GM18505 (cell line): ENCODE data around the gene SLC35D1.
A peak's percentile ranks its signal among the peaks of the same experiment; 100 is the strongest.

Experiments
- ATAC-seq: cut with Tn5 transposase; IDR thresholded peaks from one replicate; pipeline ENCODE4 v1.9.1; 2021; ENCODE audit not compliant: unreplicated experiment
- POLR2A ChIP-seq: IDR thresholded peaks from 4 replicates; pipeline ENCODE4 v1.6.1; 2011; ENCODE audit warnings: borderline replicate concordance; ENCODE audit not compliant: insufficient read depth, insufficient read length; ENCODE audit errors: extremely low read depth

SLC35D1 gene

DNA sequence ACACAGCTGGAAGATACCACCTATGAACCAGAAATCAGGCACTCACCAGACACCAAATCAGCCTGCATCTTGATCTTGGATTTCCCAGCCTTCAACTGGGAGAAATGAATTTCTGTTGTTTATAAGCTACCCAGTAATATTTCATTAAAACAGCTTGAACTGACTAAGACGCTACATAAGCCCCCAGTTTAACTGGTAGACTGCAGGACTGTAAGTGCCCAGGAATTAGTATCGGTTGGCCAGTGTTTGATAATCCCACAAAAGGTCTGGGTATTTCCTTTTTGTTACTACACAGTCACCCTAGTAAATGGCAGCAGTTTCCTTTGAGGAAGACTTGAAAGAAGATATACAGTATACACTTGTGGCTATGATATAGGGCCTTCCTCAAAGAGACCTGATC is 7.3 kb upstream of the SLC35D1 start:
- ATAC-seq = no peak
- no peak for TF ChIP-seq POLR2A

DNA sequence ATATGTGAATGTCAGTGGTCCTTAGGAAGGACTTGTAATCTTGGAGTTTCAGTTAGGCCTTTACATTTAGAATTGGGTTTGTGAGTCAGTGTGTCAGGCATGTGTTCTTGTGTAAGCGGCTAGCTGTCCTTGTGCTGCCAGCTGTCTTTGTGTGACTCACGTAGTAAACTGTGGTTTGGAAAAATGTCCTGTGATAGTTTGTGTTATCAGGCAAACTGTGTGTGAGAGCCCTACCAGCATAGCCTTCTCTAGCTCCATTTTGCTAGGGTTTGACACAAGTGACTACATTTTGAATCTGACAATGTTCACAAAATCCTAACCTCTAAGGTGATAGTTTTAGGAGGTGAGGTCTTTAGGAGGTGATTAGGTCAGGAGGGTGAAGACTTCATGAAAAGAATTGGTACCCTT is 6.9 kb upstream of the SLC35D1 start:
- ATAC-seq = no peak
- TF ChIP-seq POLR2A = no peak

DNA sequence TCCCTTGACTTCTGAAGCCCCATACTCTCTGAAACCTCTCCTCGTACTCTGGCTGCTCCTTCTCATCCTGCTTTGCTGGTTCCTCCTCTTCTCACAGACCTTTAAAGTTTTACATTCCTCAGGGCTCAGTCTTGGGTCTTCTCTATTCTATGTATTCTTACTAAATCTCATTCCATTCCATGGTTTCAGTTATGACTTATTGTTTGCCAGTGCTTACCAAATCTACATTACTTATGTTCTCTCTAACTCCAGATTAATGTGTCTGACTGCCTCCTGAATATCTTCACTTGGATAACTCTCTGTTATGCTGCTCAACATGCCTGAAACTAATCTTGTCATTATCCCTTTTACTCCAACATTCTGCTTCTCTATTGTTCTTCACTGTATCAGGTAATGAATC is 5.4 kb upstream of the SLC35D1 start:
- no peak for TF ChIP-seq POLR2A
- ATAC-seq = no peak

DNA sequence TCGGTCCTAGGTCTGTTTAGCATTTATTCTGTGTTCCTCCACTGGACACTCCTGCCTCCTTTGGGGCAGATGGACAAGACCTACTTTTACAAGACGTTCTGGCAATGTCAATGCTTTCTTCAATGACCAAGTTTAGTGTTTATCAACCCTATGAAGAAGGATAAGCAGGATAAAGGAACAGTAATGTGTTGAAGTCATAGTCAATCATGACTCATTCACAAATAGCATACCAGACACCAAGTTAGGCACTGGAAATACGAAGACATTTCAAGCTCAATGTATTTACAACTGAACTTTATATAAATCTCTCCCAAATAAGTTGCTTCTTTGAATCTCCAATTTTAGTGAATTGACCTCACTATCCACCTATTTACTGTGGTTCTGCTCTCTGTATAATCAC is 4.8 kb upstream of the SLC35D1 start:
- TF ChIP-seq POLR2A = no peak
- no peak for ATAC-seq

DNA sequence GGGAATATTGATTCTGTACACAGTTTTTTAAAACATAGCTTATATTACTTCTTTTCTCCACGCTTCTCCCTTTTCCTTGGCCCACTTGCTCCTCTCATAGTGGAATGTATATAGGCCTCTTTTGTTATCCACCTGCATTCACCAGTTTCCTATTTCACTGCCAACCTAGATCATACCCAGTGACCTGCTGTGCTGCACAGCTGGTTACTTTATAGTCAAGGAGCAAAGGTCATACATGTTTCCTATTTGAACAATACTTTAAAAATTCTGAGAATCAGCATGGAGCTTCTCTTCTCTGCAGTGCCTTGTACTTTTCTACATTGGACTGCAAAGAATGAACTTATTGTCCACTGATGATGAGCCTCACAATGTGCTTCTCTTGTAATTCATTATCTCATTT is 4.3 kb upstream of the SLC35D1 start:
- ATAC-seq = no peak
- no peak for TF ChIP-seq POLR2A

DNA sequence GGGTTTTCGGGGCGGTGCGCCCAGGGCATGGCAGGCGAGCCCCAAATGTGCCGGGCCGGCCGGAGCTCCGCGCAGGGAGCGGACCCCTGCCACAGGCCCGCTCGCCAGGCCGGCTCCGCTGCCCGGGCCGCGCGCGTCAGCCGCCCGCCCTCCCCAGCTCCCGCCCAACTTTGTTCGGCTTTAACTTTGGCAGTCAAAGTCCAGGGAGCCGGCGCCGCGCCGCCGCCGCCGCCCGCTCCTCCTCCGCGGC is 488 bp downstream of the SLC35D1 start:
- ATAC-seq = peak; percentile 41
- TF ChIP-seq POLR2A = no peak

DNA sequence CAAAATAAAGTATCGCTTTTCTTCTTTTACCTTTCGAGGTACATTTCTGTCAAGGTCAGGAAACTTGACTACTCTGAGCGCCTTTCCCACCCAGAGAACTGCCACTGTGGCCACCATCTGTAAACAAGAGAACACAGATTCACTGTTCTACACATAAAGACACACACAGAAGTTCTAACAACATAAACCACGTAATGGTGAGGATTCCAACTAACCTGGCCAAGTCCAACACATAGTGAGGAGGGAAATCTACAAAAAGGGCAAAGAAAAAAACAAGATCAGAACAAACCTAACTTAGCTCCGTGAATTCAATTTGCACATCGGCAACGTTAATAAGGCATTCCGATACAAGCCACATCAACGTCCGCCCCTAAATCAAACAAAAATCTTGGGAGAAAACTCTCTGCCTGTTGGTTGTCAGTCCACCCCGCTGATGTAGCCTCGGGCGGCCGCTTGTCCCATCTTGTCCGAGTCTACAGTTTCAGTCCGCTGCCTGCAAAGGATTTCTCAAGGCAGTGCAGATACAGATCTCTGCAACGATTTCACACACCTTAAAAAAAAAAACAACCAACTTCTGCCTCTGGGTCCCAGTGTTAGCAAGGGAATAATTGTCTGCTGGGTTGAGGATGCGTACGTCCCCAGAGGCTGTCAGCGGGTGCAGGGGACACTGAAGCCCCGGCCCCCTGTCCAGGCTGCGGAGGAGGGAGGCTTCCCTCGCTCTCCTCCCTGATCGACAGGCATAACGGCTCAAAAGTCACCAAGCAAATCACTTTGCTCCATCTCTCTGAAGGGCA is 1.0 kb downstream of the SLC35D1 start:
- peak; percentile 4 for ATAC-seq
- no peak for TF ChIP-seq POLR2A

DNA sequence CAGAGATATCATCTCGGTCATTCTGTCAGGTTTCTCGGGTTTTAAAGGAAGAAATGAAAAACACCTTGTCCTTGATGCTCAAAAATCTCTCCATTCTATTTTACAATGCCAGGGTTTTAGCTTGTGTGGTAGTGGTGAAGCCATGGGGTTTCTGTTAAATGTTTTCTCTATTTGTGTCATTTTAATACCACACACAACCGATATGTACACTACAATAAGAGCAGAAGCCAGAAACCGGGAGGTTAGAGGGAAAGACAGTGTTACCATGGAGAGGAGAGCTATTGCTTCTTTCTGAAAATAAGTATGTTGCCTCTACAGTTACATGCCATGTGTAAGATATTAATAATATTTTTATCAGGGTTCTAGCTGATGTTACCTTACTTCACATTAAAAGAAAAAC is 2.8 kb downstream of the SLC35D1 start:
- no peak for ATAC-seq

DNA sequence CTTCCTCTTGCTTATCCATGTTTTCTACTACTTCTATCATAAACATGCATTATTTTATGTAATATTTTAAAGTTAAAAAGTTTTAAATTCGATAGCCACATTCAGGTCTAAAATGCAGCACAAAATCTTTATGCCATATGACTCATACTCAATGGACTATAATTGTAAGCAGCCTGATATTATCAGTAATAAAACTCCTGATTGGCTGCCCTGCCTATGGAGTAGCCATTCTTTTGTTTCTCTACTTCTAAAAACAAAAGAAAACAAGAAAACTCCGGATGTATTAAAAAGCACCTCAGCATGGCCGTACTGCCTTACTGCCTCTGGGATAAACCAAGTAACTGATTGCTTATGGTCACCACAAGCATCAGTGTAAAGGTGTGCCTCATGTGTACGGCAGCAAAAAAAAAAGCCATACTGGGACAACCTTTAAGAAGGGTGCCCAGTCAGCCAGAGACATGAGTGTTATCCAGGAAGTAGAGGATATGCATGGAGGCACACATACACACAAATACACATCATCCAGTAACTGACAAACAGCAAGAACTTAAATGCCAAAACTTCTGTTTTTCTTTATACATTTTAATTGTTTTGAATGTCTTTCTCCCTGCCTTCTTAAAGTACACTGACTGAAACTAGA is 9.2 kb downstream of the SLC35D1 start:
- no peak for TF ChIP-seq POLR2A
- no peak for ATAC-seq

More for the DNA sequence above, 2.8 kb downstream of the SLC35D1 start:
- no peak for TF ChIP-seq POLR2A

DNA sequence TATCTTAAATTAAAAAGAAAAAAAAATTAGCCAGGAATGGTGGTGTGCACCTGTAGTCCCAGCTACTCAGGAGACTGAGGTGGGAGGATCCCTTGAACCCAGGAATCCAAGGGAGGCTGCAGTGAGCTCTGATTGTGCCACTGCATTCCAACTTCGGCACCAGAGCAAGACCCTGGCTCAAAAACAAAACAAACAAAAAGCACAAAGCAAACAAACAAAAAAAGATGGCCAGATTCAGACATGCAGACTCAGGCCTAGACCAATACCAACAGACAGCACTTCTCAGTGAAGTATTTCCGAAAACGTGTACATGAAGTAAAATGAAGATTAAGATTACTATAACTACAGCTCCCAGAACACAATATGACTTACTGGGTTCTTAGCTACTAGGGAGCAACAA is 10.6 kb downstream of the SLC35D1 start:
- TF ChIP-seq POLR2A = no peak

DNA sequence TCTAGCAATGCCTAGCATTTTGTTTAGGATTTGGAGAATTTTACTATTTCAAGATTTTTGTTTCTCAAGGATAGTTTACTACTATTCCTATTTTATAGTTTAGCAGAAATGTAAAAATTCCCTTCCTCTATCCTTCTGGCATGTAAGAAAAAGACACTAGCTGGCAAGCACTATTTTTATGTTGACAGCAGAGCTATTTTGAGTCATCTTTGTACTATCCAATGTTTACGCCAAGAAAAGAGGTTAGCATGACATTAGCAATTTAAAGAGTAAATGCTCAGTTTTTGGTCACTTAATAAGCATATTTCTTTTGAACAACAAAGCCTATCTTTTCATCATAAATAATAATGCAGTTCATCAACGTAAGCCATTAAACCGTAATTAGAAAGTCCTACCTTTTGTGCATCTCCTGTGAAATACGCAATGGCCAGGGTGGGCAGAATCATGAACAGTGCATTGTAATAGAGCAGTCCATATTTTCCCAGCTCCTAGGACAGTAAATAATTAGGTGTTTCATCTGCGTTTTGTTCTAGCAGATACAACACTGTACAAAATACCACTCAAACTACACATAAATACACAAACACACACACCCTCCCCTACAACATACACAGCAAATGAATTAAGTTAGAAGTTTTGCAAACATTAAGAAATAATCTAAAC is 12.0 kb downstream of the SLC35D1 start:
- ATAC-seq = no peak
- TF ChIP-seq POLR2A = no peak

More for the DNA sequence above, 10.6 kb downstream of the SLC35D1 start:
- ATAC-seq = no peak

DNA sequence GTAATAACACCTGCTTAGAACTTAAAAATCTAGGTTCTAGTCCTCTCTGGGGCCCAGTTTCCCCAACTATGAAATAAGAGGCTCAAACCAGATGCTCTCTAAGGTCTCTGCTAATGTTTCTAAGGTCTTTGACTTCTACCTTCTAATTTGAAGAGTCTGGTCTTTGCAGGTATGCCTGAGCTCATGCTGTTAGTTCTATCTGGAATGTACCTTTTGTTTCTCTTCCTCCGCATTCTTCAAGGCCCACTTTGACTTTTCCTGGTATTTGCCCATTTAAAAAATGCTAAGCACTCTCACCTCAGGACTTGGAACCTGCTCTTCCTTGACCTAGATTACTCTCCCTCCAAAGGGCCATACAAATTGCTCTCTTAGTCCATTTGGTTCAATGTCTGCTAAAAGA is 13.5 kb downstream of the SLC35D1 start:
- TF ChIP-seq POLR2A = no peak
- no peak for ATAC-seq

DNA sequence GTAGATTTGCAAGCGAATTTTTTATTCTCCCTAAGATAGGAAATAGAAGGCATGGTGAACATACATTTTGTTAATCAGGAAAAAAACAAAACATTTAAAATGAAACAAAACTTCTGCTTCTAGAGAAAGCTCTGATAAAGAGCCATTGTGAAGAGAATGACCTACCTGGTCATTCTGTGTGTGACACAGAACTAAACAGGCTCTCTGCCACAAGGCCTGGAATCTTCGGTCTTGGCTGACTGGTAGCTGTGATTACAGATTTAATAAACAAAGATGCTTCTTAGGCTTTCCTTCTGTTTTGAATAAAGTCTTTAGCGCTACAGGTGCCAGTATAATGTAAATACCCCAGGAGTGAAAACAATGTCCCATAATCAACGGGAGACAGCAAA is 22.1 kb downstream of the SLC35D1 start:
- no peak for ATAC-seq
- TF ChIP-seq POLR2A = no peak
